Stimulated activated CD8-positive, alpha-beta memory T cell treated with anti-CD3 and anti-CD28 coated beads, Interleukin-7, amount 100 ng/mL, for 24 hours (primary cell): ENCODE measurements around the gene SLC17A5.
"Not testable (repeated sequence)": the region's sequence is repeated elsewhere in the genome, so short reads cannot be mapped to it uniquely, and the experiment has no call there.

Experiments used
- DNase-seq: peaks from one replicate; pipeline ENCODE4 v3.0.0-alpha.2; 2020; ENCODE audit warnings: low read depth

The SLC17A5 gene

GRCh38 chr6:73614802-73615201 lies 39.0 kb downstream of the SLC17A5 start:
- no peak for DNase-seq

DNA sequence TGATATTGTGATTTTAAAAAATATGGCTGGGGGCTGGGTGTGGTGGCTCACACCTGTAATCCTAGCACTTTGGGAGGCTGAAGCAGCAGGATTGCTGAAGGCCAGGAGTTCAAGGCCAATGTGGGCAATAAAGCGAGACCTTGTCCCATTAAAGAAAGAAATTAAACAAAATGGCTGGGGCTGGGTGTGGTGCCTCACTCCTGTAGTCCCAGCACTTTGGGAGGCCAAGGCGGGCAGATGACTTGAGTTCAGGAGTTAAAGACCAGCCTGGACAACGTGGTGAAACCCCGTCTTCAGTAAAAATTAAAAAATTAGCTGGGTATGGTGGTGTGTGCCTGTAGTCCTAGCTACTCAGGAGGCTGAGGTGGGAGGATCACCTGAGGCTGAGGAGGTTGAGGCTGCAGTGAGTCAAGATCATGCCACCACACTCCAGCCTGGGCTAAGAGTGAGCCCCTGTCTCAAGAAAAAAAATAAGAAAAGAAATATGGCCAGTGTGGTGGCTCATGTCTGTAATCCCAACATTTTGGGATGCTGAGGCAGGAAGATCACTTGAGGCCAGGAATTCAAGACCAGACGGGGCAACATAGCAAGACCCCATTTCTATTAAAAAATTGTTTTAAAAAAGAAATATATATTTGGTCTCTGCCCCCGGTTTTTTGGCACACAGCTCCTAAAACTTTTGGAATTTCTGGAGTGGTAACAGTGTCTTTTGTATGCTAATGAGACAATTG lies 39.8 kb downstream of the SLC17A5 start:
- DNase-seq: no peak

DNA sequence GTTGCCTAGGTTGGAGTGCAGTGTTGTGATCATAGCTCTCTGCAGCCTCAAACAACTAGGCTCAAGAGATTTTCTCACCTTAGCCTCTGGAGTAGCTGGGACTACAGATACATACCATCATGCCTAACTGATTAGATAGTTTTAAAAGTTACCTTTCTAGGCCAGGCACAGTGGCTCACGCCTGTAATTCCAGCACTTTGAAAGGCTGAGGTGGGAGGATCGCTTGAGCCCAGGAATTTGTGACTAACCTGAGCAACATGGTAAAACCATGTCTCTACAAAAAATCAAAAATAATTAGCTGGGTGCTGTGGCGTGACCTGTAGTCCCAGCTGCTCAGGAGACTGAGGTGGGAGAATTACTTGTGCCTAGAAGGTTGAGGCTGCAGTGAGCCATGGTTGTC lies 41.2 kb downstream of the SLC17A5 start:
- DNase-seq: no peak

DNA sequence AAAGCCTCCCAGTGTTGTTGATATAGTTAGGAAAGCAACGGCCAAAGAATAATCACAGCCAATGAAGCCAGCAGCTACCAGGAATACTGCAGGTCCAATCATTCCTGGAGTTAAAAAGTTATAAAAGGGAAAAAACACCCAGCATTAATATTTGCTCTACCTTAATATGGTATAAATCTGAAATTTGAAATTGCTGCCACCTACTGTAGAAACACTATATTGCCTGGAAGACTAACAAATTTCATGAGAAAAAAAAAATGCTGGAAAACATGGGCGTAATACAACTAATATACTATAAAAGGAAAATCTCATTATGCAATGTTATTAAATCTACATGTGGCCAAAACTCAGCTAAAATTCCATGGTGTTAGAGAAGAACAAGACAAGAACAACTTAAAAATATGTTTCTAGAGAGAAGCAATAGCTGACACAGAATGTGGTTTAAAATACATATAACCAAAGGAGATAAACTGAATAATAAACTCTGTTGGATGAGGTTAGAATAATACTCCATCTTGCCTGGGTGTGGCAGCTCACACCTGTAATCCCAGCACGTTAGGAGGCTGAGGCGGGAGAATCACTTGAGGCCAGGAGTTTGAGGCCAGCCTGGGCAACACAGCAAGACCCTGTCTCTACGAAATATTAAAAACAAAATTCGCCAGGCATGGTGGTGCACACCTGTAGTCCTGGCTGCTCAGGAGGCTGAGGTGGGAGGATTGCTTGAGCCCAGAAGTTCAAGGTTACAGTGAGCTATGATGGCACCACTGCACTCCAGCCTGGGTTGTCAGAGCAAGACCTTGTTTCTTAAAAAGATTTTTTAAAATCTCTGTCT lies 43.1 kb downstream of the SLC17A5 start:
- no peak for DNase-seq

GRCh38 chr6:73608761-73609160 lies 45.0 kb downstream of the SLC17A5 start:
- no peak for DNase-seq

DNA sequence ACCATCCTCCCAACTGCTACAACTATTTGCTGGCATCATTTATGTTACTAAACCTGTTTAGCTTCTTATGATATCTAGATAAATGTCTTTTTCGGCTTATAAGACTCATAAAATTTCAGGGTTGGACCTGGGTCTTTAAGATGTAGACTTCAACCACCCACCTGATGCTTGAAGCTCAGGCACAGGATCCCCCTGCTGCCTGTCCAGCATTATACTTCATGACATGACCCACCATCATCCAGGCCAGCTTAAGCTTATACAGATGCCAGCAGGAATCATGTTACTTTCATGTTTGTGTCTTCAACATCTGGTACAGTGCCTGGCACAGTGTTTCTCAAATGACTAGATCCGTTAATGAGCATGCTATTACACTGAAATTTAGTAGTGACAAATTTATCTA lies 47.4 kb downstream of the SLC17A5 start:
- DNase-seq: no peak

GRCh38 chr6:73604461-73604860 lies 49.3 kb downstream of the SLC17A5 start:
- DNase-seq: no peak

GRCh38 chr6:73604020-73604419 lies 49.8 kb downstream of the SLC17A5 start:
- DNase-seq: no peak

- no peak for DNase-seq
These were observed 67.3 kb downstream of the SLC17A5 start for GRCh38 chr6:73586416-73586974.

- no peak for DNase-seq
These were observed 68.0 kb downstream of the SLC17A5 start for GRCh38 chr6:73585566-73586415.

- DNase-seq: no peak
These were observed 72.5 kb downstream of the SLC17A5 start for GRCh38 chr6:73581293-73581692.

GRCh38 chr6:73580247-73581149 lies 73.3 kb downstream of the SLC17A5 start:
- DNase-seq: peak; percentile 56

- DNase-seq: no peak
These were observed 73.9 kb downstream of the SLC17A5 start for GRCh38 chr6:73579851-73580246.

- DNase-seq: no peak
These were observed 74.4 kb downstream of the SLC17A5 start for GRCh38 chr6:73579389-73579788.

DNA sequence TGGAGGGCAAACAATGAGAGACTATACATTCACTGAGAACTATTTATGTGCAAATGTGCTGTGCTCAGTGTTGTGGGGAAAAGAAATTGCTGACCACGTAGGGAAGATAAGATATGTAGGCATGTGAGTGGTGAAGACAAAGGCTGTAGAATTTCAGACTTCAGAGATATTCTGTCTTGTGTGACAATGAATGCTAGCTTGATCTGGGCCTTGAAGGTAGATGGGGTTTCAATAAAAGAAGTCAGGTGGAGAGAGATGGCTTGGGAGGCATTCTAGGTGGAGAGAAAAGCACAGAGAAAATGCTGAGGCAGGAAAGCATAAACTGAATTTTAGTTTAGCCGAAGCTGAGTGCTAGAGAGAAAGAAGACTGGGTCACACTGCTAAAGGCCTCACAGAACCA lies 76.1 kb downstream of the SLC17A5 start:
- no peak for DNase-seq

GRCh38 chr6:73572531-73572930 lies 81.3 kb downstream of the SLC17A5 start:
- DNase-seq: not testable (repeated sequence)

DNA sequence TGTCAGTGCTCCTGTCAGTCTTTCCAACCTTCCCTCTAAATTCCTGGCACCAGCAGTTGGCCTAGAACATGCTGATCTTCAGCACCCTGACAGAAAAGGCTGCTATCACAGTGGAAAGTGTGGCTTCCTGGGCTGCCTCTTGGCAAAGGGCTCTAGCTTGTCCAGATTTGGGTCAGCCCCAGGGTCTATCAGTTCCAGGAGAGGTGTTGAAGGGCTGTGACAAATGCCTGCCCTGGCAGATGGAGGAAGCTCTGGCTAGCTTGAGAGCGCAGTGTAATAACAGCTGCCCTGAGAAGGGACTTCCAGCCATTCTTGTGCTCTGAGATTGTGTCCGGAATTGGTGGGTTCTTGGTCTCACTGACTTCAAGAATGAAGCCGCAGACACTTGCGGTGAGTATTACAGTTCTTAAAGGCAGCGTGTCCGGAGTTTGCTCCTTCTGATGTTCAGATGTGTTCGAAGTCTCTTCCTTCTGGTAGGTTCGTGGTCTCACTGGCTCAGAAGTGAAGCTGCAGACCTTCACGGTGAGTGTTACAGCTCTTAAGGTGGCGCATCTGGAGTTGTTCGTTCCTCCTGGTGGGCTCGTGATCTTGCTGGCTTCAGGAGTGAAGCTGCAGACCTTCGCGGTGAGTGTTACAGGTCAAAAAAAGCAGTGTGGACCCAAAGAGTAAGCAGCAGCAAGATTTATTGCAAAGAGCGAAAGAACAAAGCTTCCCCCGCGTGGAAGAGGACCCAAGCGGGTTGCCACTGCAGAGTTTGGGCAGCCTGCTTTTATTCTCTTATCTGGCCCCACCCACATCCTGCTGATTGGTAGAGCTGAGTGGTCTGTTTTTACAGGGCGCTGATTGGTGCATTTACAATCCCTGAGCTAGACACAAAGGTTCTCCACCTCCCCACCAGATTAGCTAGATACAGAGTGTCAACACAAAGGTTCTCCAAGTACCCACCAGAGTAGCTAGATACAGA lies 82.3 kb downstream of the SLC17A5 start:
- not testable (repeated sequence) for DNase-seq

- DNase-seq: no peak
These were observed 84.7 kb downstream of the SLC17A5 start for GRCh38 chr6:73569121-73569520.

GRCh38 chr6:73566954-73567591 lies 86.7 kb downstream of the SLC17A5 start:
- no peak for DNase-seq
